PC-9 (cell line): ENCODE data around the gene TBCD.

Source experiments
- EZH2 ChIP-seq: fragments of 200-600 bp; sonication (generic); IDR thresholded peaks from 2 replicates; pipeline ENCODE4 v1.8.0; 2017; ENCODE audit warnings: antibody characterized with exemption, low read depth
- TF ChIP-seq, protein P1 (sequence below): fragments of 200-600 bp; sonication (generic); conservative IDR thresholded peaks from 2 replicates; pipeline ENCODE4 v1.6.1; 2017; ENCODE audit warnings: mixed run types, antibody characterized with exemption, mild to moderate bottlenecking, moderate library complexity

- TF ChIP-seq, protein P1, sequence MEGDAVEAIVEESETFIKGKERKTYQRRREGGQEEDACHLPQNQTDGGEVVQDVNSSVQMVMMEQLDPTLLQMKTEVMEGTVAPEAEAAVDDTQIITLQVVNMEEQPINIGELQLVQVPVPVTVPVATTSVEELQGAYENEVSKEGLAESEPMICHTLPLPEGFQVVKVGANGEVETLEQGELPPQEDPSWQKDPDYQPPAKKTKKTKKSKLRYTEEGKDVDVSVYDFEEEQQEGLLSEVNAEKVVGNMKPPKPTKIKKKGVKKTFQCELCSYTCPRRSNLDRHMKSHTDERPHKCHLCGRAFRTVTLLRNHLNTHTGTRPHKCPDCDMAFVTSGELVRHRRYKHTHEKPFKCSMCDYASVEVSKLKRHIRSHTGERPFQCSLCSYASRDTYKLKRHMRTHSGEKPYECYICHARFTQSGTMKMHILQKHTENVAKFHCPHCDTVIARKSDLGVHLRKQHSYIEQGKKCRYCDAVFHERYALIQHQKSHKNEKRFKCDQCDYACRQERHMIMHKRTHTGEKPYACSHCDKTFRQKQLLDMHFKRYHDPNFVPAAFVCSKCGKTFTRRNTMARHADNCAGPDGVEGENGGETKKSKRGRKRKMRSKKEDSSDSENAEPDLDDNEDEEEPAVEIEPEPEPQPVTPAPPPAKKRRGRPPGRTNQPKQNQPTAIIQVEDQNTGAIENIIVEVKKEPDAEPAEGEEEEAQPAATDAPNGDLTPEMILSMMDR = no peak
- no peak for TF ChIP-seq EZH2
Observed at GRCh38 chr17:82740906-82741759, 10.7 kb upstream of the TBCD start.
